CD4-positive, alpha-beta T cell (primary cell): ENCODE data around the gene ATP5PO. TPM values are rescaled to one million over a fixed set of nuclear protein-coding genes. Genes with fewer than 3 reads are reported as not detected.

Experiments used
- ATAC-seq: fragments of 200-7000 bp; cut with Tn5 transposase; one replicate; pipeline ENCODE4 v1.10.0; 2022; ENCODE audit warnings: mild to moderate bottlenecking; ENCODE audit not compliant: poor library complexity
- CTCF ChIA-PET: fragments of 350-600 bp; sonication (Branson Sonifier 250); formaldehyde crosslinking; loops from one replicate; lab custom pipeline; 2021; ENCODE audit warnings: antibody characterized with exemption, inconsistent platforms; lab: Charles Lee
- POLR2A ChIA-PET: fragments of 350-600 bp; sonication (Branson Sonifier 250); formaldehyde crosslinking; loops from one replicate; lab custom pipeline; 2021; ENCODE audit warnings: antibody characterized with exemption, inconsistent platforms; lab: Charles Lee
- DNase-seq, 14 experiments: peaks; one replicate each; pipeline ENCODE4 v3.0.0-alpha.2; 2013 to 2020; ENCODE audit warnings: mixed read lengths in 2 of 14
- H3K27ac ChIP-seq, 2 donors: one replicate each; pipeline versions ENCODE4 v1.5.1 to v1.7.0; 2013; ENCODE audit warnings: low read length in 2 of 2, low read depth in 1 of 2, mild to moderate bottlenecking in 1 of 2
- H3K27me3 ChIP-seq, 2 experiments: 1 replicate in 1 of 2; 2 replicates in 1 of 2; pipeline versions ENCODE4 v1.6.1 to v1.7.0; 2013; ENCODE audit warnings: low read length in 2 of 2, control low read depth in 1 of 2, mild to moderate bottlenecking in 1 of 2, moderate library complexity in 1 of 2; ENCODE audit not compliant: insufficient read depth in 2 of 2, control insufficient read depth in 1 of 2
- H3K36me3 ChIP-seq: one replicate; pipeline ENCODE4 v1.6.1; 2013; ENCODE audit warnings: low read length, control low read depth; ENCODE audit not compliant: insufficient read depth
- H3K4me1 ChIP-seq: one replicate; pipeline ENCODE4 v1.6.1; 2013; ENCODE audit warnings: low read length, control low read depth; ENCODE audit not compliant: insufficient read depth
- H3K4me3 ChIP-seq: one replicate; pipeline ENCODE4 v1.5.1; 2013; ENCODE audit warnings: mild to moderate bottlenecking, low read length, moderate library complexity
- H3K9me3 ChIP-seq, 2 experiments: 1 replicate in 1 of 2; 2 replicates in 1 of 2; pipeline versions ENCODE4 v1.6.1 to v1.7.0; 2013; ENCODE audit warnings: low read length in 2 of 2, mild to moderate bottlenecking in 2 of 2, control low read depth in 1 of 2, moderate library complexity in 1 of 2; ENCODE audit not compliant: control insufficient read depth in 1 of 2, insufficient read depth in 1 of 2
- H3K27ac Mint-ChIP-seq: one replicate; pipeline ENCODE4 v1.8.0; 2020; ENCODE audit warnings: mixed read lengths
- H3K27me3 Mint-ChIP-seq: one replicate; pipeline ENCODE4 v1.8.0; 2021; ENCODE audit warnings: mixed read lengths
- H3K36me3 Mint-ChIP-seq: one replicate; pipeline ENCODE4 v1.8.0; 2021; ENCODE audit warnings: low read depth, mixed read lengths
- H3K4me1 Mint-ChIP-seq: one replicate; pipeline ENCODE4 v1.8.0; 2021; ENCODE audit warnings: low read depth, mixed read lengths
- H3K4me3 Mint-ChIP-seq: one replicate; pipeline ENCODE4 v1.8.0; 2020; ENCODE audit warnings: mild to moderate bottlenecking, mixed read lengths
- H3K9me3 Mint-ChIP-seq: one replicate; pipeline ENCODE4 v1.8.0; 2020; ENCODE audit warnings: mixed read lengths
- CTCF ChIP-seq: fragments of 200-600 bp; IDR thresholded peaks from one replicate; pipeline ENCODE4 v1.8.0; 2022; ENCODE audit warnings: antibody characterized with exemption, mild to moderate bottlenecking
- intact Hi-C, 2 experiments: fragments of 100-400 bp; cut with DNase I in 1 of 2; cut with micrococcal nuclease in 1 of 2; formaldehyde crosslinking; loops; one replicate each; pipeline versions ENCODE4 v1.15.1 to v1.9.0; 2023 to 2025; cut with DNase I, micrococcal nuclease
- total RNA-seq, 174 experiments: library from RNA in 2 of 174; stranded (reverse) in 2 of 174; gene quantifications; one replicate each; pipeline ENCODE4 v1.2.3 and lab custom pipeline; 2021 to 2026

The ATP5PO gene
- total RNA-seq, 2 experiments from 2014 or later: 143 to 149 TPM

- no peak for ATAC-seq
These were observed 33.7 kb downstream of the ATP5PO start for GRCh38 chr21:33881689-33882440.

GRCh38 chr21:33880626-33881025 is 35.0 kb downstream of the ATP5PO start:
- intact Hi-C loops: no loop called here
- CTCF ChIA-PET: no interaction called here

More at GRCh38 chr21:33881689-33882440, 33.7 kb downstream of the ATP5PO start:
- Histone ChIP-seq H3K4me1 (no peaks in the 10 kb centered on the region), H3K9me3 (no peaks in the 10 kb centered on the region), H3K27me3 (no peaks in the 10 kb centered on the region), H3K36me3 (no peaks in the 10 kb centered on the region), H3K4me3 (no peak overlapping the region), H3K27ac (no peak overlapping the region)
- Mint-ChIP-seq H3K9me3 (no peaks in the 10 kb centered on the region), H3K4me1 (no peaks in the 10 kb centered on the region), H3K27ac (no peak overlapping the region), H3K27me3 (no peaks in the 10 kb centered on the region), H3K4me3 (no peak overlapping the region), H3K36me3 (no peaks in the 10 kb centered on the region)
- POLR2A ChIA-PET: no interaction called here
- no peak for DNase-seq
- CTCF ChIA-PET: no interaction called here
- TF ChIP-seq CTCF: no peak
- intact Hi-C loops: no loop called here

GRCh38 chr21:33878824-33879223 is 36.8 kb downstream of the ATP5PO start:
- no peaks in the 10 kb centered on the region for H3K27me3 Mint-ChIP-seq
- no peak overlapping the region for H3K27ac ChIP-seq
- TF ChIP-seq CTCF: no peak
- no peaks in the 10 kb centered on the region for H3K27me3 ChIP-seq
- no peaks in the 10 kb centered on the region for H3K9me3 ChIP-seq
- ATAC-seq: no peak
- no peaks in the 10 kb centered on the region for H3K4me1 Mint-ChIP-seq
- POLR2A ChIA-PET: no interaction called here
- no peak overlapping the region for H3K4me3 ChIP-seq
- intact Hi-C loops: no loop called here
- CTCF ChIA-PET: no interaction called here
- no peaks in the 10 kb centered on the region for H3K4me1 ChIP-seq
- H3K27ac Mint-ChIP-seq: no peak overlapping the region
- no peak overlapping the region for H3K4me3 Mint-ChIP-seq
- H3K9me3 Mint-ChIP-seq: no peaks in the 10 kb centered on the region
- H3K36me3 Mint-ChIP-seq: no peaks in the 10 kb centered on the region
- H3K36me3 ChIP-seq: no peaks in the 10 kb centered on the region
- no peak for DNase-seq

More at GRCh38 chr21:33880626-33881025, 35.0 kb downstream of the ATP5PO start:
- no peaks in the 10 kb centered on the region for H3K9me3 ChIP-seq
- no peak overlapping the region for H3K27ac Mint-ChIP-seq
- no peaks in the 10 kb centered on the region for H3K4me1 ChIP-seq
- no peaks in the 10 kb centered on the region for H3K36me3 Mint-ChIP-seq
- no peak for TF ChIP-seq CTCF
- H3K27ac ChIP-seq: no peak overlapping the region
- no peaks in the 10 kb centered on the region for H3K4me1 Mint-ChIP-seq
- no peak for DNase-seq
- H3K4me3 ChIP-seq: no peak overlapping the region
- H3K4me3 Mint-ChIP-seq: no peak overlapping the region
- no peaks in the 10 kb centered on the region for H3K9me3 Mint-ChIP-seq
- H3K27me3 Mint-ChIP-seq: no peaks in the 10 kb centered on the region
- POLR2A ChIA-PET: interaction anchor here (0.6 kb wide), 1 partner anchor 128 kb away, joined by 4 read pairs; no protein-coding TSS in a partner anchor
- ATAC-seq: no peak
- H3K36me3 ChIP-seq: no peaks in the 10 kb centered on the region
- H3K27me3 ChIP-seq: no peaks in the 10 kb centered on the region
